Activated CD8-positive, alpha-beta memory T cell treated with anti-CD3 and anti-CD28 coated beads, Interleukin-2, amount 50 U/mL, for 4 hours (primary cell): ENCODE data around the gene DOP1A.

Experiments used
- DNase-seq: peaks from one replicate; pipeline ENCODE4 v3.0.0-alpha.2; 2020

DOP1A gene

DNA sequence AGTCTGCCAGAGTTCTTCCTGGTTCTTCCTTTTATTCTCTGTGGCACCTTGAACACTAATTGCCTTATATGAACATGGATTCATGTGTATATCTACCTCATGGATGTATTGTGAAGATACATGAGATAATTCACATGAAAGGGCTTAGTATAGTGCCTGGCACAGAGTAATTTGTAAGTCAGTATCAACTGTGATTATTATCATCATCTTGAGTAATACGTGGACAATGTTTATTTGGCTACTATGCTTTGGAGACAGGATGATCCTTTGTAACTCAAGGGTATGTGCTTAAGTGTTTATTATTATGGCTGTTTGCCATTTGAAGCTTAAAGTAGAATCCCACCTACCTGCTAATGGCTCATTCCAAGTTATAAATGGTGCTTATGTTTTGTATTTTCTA, 16.0 kb downstream of the DOP1A start:
- no peak for DNase-seq

DNA sequence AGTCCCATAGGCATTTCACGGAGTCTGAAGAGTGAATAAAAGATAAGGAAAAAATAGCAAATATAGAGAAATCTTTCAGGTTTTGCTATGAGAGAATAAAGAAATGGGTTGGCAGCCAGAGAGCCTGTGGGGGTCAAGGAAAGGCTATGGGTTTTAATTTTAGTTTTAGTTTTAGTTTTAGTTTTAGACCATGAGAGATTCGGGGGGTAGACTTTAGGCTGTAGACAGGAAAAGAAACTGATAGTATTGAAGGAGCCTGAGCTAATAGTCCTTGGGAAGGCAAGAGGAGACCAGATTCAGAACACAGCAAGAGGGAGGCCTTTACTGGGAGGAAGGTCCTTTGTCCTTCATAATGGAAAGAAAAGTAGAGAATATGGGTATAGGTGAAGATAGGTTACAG, 19.3 kb downstream of the DOP1A start:
- no peak for DNase-seq

GRCh38 chr6:83092756-83093399, 25.4 kb downstream of the DOP1A start:
- no peak for DNase-seq

DNA sequence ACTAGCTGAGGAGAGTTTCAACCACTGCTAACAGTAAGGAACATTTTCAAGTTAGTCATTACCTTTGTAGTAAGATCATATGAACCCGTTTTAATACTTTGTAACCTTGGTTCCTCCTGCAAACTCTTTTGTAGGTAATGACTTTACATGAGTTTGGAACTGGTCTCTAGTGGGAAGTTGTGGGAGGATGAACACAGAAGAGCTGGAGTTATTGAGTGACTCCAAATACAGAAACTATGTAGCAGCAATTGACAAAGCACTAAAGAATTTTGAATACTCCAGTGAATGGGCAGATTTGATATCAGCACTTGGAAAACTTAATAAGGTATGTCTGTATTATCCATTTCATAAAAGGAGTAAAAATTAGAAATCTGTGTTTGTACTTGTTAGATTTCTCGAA, 29.3 kb downstream of the DOP1A start:
- no peak for DNase-seq

DNA sequence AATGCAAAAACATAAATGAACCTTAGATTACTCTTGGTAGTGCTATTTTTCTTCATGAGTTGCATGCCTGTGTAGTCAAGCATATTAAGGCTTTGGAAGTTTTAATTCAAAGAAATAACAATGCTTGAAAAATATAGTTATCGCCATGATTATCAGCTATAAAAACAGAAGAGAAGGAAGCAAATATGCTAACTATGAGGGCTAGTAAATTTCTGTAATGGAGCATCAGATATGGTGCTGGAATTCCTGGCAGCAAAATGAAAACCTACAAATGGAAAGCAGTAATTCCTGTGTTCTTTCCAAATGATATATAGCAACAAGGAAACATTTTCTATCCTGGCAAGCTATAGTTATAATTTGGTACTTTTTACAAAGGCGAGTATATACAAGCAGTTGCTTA, 29.7 kb downstream of the DOP1A start:
- DNase-seq, result no peak

DNA sequence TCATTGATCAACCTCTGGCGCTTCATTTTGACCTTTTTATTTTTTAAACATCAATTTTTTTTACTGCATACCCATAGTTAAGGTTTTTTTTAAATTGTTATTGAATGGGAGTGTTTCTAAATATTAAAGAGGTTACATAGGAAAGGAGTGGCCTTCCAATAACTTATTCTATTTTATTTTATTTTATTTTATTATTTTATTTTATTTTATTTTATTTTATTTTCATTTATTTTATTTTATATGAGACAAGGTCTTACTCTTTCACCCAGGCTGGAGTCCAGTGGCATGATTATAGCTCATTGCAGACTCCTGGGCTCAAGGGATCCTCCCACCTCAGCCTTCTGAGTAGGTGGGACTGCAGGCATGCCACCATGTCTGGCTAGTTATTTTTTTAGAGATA, 30.2 kb downstream of the DOP1A start:
- DNase-seq, result no peak

DNA sequence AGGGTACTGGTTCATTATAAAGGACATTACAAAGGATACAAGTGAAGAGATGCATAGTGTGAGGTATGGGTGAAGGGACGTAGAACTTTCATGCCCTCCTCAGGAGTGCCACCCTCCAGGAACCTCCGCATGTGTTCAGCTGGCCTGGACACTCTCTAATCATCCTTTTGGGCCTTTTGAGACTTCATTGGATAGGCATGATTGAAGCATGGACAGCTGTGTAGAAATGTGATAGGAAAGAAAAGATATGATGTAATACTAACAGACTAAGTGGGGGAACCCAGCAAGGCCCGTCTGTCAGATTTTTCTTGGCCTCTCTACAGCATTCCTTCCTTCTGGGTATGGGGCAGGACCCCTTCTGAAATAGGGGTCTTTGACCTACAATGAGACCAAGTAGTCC, 31.1 kb downstream of the DOP1A start:
- DNase-seq, result no peak

DNA sequence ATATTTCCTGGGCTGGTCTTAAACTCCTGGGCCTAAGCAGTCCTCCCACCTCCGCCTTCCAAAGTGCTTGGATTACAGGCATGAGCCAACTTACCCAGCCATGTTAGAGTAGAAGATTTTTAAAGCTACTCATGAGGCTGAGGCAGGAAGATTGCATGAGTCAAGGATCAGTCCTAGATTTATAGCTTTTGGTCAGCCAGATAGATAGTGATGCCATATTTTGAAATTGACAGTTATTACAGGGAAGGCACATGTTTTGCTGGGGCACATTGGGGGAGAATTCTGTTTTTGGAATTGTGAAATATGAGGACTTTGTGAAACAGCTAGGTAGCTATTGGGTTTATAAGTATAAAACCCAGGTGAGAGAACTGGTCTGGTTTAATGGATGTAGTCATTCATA, 40.9 kb downstream of the DOP1A start:
- DNase-seq, result no peak

DNA sequence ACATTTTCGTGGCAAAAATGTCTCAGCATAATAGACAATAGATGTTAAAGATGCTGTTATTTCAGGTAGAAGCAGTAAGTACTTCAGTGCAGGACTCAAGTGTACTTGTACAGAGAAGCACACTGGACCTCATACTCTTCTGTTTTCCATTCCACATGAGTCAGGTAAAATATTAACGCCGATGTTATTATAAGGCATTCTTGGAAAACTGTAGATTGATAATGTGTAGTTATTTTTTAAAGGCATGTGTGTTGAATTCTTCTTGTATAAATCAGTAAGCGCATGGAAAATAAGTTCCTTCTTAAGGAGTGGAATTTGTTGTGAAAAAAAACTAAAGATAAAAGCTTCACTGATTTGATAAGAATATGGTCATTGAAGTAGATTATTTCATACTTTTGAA, 45.8 kb downstream of the DOP1A start:
- no peak for DNase-seq

GRCh38 chr6:83114164-83114563, 46.7 kb downstream of the DOP1A start:
- no peak for DNase-seq

- DNase-seq, result no peak
Measured at GRCh38 chr6:83117802-83118201, 50.3 kb downstream of the DOP1A start.

DNA sequence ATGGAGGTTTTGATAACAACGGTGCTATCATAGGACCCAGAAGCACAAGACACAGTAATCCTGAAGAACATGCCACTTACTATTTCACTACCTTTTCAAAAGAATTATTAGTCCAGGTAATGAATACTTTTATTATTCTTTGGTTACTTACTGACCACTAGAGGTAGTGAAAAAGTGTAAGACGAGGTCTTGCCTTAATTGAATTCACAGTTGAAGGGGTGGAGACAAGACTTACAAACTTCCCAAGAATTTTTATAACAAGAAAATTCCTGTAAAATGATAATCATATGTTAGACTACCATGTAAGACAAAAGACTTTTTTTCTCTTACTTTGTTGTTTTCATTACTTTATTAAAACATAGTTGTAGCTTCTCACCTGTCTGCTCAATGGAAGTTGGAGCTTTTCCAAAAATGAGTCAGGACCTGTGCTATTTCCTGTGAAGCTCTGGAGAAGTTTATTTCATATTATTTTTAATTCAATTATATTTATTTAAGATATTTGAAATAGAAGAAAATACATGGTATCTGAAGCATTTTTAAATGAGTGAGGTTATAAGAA, 52.4 kb downstream of the DOP1A start:
- DNase-seq, result no peak

DNA sequence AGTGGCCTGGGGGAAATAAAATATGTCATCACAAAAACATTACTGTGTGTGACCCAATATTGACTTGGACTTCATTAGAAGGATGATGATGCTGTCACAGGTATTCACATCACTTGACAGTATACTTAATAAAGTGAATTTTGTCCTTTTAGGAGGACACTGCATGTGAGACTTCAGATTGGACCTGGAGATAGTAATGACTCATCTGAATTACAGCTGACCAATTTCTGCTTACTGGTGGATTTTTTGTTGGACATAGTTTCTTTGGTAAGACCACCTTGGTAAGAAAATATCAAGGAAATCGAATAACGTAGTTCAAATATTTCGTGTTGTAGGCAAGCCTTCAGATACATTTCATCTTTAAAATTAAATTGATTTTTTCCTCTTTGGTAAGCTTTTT, 57.1 kb downstream of the DOP1A start:
- DNase-seq, result no peak

- DNase-seq, result no peak
Measured at GRCh38 chr6:83125425-83125824, 58.0 kb downstream of the DOP1A start.

DNA sequence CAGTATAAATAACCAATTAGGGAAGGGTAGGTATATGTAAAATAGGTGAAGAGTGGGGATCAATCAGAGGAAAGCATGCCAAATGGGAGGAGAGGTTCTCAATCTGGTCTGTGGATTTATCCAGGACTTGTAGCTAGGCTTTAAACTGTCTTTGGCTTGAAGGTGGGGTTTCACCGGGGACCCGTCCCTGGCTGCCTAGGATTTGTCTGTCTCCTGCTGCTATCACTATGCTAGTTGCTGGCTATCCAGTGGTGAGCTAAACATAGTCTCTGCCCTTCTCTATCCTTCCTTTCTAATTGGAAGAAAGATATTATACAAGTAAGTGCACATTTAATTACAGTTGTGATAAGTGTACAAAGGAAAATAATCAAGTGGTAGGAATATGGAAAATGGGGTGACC, 58.8 kb downstream of the DOP1A start:
- DNase-seq, result no peak

DNA sequence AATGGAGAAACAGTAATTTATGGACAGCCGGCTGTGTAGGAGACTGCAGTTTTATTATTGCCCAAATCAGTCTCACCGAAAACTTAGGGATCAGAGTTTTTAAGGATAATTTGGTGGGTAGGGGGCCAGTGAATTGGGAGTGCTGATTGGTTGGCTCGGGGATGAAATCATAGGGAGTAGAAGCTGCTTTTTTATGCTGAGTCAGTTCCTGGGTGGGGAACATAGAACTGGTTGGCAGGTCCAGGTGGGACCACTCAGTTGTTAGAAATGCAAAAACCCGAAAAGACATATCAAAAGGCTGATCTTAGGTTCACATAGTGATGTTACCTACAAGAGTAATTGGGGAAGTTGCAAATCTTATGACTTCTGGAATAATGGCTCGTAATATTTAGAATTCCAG, 59.3 kb downstream of the DOP1A start:
- no peak for DNase-seq

DNA sequence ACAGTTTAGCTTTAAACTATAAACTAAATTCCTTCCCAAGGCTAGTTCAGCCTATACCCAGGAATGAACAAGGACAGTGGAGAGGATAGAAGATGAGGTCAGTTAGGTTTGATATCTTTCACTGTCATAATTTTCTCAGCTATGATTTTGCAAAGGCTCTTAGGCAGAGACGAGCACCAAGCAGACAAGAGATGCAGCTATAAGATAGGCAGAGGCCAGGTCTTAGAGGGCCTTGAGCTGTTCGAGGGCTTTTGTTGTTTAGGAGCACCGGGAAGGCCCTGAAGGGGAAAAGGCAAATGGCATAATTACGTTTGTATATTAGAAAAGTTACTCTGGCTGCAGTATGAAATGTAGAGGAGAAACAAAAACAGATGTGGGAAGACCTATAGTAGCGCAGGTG, 59.8 kb downstream of the DOP1A start:
- DNase-seq, result no peak

DNA sequence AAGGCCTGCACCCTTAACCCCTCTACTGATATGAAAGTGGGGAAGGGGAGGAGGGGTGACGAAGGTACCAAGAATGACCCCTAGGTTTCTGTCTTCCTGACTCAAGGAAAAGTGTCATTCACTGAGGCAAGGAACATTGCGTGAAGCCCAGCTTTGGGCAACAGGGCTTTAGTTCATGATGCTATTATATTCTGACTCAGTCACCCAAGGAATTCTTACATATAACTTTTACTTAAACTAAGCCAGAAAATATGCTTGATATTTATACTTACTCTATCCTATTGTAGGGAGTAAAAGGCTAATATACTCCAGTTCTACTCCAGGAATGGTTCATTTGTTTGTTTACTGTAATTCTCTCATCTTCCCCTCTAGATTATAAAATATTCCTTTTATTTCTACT, 60.5 kb downstream of the DOP1A start:
- DNase-seq, result no peak

DNA sequence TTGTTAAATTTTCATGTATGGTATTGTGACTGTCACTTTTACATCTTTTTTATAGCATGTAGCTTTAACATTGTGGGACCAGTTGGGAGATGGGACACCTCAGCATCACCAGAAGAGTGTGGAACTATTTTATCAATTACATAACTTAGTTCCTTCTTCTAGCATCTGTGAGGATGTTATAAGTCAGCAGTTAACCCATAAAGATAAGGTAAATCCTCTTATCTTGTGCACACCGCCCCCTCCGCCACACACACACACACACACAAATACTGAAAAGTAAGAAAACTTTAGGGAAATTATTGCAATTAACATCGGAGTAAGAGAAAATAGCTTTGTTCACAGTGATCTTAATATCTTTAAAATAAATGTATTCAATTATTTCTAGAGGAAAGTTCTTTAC, 64.7 kb downstream of the DOP1A start:
- no peak for DNase-seq

DNA sequence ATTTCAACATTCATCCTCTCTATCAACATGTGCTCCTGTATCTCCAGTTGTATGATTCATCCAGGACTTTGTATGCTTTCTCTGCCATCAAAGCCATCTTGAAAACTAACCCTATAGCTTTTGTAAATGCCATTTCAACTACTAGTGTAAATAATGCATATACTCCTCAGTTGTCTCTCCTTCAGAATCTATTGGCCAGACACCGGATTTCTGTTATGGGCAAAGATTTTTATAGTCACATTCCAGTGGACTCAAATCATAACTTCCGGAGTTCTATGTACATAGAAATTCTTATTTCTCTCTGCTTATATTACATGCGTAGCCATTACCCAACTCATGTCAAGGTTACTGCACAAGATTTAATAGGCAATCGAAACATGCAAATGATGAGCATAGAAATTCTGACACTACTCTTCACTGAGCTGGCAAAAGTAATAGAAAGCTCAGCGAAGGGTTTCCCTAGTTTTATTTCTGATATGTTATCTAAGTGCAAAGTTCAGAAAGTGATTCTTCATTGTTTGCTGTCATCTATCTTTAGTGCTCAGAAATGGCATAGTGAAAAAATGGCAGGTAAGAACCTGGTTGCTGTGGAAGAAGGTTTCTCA, 70.7 kb downstream of the DOP1A start:
- DNase-seq, result no peak

- DNase-seq, result no peak
Measured at GRCh38 chr6:83138758-83139157, 71.3 kb downstream of the DOP1A start.

GRCh38 chr6:83151114-83151513, 83.6 kb downstream of the DOP1A start:
- DNase-seq, result no peak

DNA sequence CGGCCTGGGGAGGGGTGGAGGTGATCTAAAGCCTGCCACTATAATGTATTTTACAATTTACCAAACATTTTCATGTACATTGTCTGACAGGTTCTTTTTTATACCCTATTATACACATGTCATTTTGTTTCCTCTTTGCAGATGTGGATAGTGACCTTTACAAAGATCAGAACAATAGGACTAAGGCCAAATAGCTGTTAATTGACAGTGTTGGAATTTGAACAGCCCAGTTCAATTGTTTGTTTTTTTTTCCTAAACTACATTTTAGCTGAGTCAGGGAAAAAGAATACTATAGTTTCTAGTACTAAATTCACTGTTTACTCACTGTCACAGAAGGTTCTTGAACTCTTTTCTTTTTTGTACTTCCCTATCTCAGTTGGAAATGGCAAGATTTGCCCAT, 85.4 kb downstream of the DOP1A start:
- DNase-seq, result no peak

GRCh38 chr6:83153883-83154521, 86.5 kb downstream of the DOP1A start:
- no peak for DNase-seq

- no peak for DNase-seq
Measured at GRCh38 chr6:83155794-83156193, 88.3 kb downstream of the DOP1A start.
